CD4-positive, alpha-beta T cell treated with Interleukin-6 at 100 ng/mL for 8 hours (primary cell): ENCODE results near the gene ADGRF5.

ENCODE experiments used
- DNase-seq: peaks from one replicate; pipeline ENCODE4 v3.0.0-alpha.2; 2020; ENCODE audit warnings: mixed read lengths, low spot score

The ADGRF5 gene

GRCh38 chr6:46828939-46829338 is 92.8 kb downstream of the ADGRF5 start:
- no peak for DNase-seq

GRCh38 chr6:46821458-46821881 is 100.3 kb downstream of the ADGRF5 start:
- no peak for DNase-seq

- no peak for DNase-seq
Observed at GRCh38 chr6:46819561-46819960, 102.2 kb downstream of the ADGRF5 start.

- no peak for DNase-seq
Observed at GRCh38 chr6:46816626-46817025, 105.1 kb downstream of the ADGRF5 start.

- DNase-seq, result no peak
Observed at GRCh38 chr6:46815130-46815529, 106.6 kb downstream of the ADGRF5 start.

- no peak for DNase-seq
Observed at GRCh38 chr6:46808806-46809205, 112.9 kb downstream of the ADGRF5 start.
